ENCODE data around the gene COL5A3.

COL5A3 gene

DNA sequence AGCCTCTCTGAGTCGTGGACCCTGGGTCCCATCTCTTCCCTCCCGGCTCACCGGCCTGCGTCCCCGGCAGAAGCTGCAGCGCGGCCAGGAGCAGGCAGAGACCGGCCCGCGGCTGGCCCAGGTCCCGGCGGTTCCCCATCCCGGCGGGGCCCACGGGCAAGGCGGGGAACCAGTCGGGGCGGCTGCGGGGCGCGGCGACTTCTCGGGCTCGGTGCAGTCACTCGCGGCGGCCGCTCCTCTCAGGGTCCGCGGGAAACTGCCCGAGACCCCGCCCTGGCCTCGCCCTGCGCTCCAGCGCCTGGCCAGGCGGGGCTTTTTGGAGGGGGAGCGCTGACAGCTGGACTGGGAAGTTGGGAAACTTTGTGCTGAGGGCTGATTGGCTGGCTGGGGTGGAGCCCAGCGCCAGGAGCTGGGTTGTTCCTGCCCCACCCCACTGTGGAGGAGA is at the start of gene COL5A3:
TSS of gene COL5A3 (minus strand) at position 258 of the 445 bp plus-strand sequence. CDS start at position 139, 119 bp downstream.
- DNase-seq (ENCODE audit: extremely low spot score), result no peak
- POLR2A ChIA-PET, result no interaction called here
- CTCF ChIA-PET, result interaction anchor here (0.6 to 0.8 kb wide), 2 partner anchors 10 to 17 kb away, joined by 3 read pairs; no protein-coding TSS in a partner anchor
- TF ChIP-seq SP1 (IDR thresholded peaks at IDR 0.05) (no peak), FOXM1 (IDR thresholded peaks at IDR 0.05; ENCODE audit: borderline replicate concordance) (no peak), FOXK2 (IDR thresholded peaks at IDR 0.05) (no peak), NFRKB (IDR thresholded peaks at IDR 0.05) (no peak), SUZ12 (IDR thresholded peaks at IDR 0.05) (no peak), ZNF384 (IDR thresholded peaks at IDR 0.05) (no peak), FOXA1 (IDR thresholded peaks at IDR 0.05) (no peak), TARDBP (IDR thresholded peaks at IDR 0.05) (no peak), CTBP1 (IDR thresholded peaks at IDR 0.05; ENCODE audit: borderline replicate concordance) (no peak), ELF4 (IDR thresholded peaks at IDR 0.05) (no peak), LEF1 (IDR thresholded peaks at IDR 0.05; ENCODE audit: borderline replicate concordance) (no peak), L3MBTL2 (conservative IDR thresholded peaks at IDR 0.05) (no peak), HDGF (IDR thresholded peaks at IDR 0.05; ENCODE audit: borderline replicate concordance) (no peak)

GRCh38 chr19:10052602-10053360 is 42.5 kb upstream of the COL5A3 start:
- POLR2A ChIA-PET, result no interaction called here
- no peak for DNase-seq (ENCODE audit: extremely low spot score)
- CTCF ChIA-PET, result no interaction called here
- TF ChIP-seq ARNT (IDR thresholded peaks at IDR 0.05) (no peak), FOXM1 (IDR thresholded peaks at IDR 0.05; ENCODE audit: borderline replicate concordance) (no peak), L3MBTL2 (conservative IDR thresholded peaks at IDR 0.05) (no peak), CTBP1 (IDR thresholded peaks at IDR 0.05; ENCODE audit: borderline replicate concordance) (no peak), TARDBP (IDR thresholded peaks at IDR 0.05) (no peak), HDGF (IDR thresholded peaks at IDR 0.05; ENCODE audit: borderline replicate concordance) (no peak), FOXA1 (IDR thresholded peaks at IDR 0.05) (no peak), NFRKB (IDR thresholded peaks at IDR 0.05) (no peak)
- TF ChIP-seq, protein P1, sequence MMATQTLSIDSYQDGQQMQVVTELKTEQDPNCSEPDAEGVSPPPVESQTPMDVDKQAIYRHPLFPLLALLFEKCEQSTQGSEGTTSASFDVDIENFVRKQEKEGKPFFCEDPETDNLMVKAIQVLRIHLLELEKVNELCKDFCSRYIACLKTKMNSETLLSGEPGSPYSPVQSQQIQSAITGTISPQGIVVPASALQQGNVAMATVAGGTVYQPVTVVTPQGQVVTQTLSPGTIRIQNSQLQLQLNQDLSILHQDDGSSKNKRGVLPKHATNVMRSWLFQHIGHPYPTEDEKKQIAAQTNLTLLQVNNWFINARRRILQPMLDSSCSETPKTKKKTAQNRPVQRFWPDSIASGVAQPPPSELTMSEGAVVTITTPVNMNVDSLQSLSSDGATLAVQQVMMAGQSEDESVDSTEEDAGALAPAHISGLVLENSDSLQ (IDR thresholded peaks at IDR 0.05), result no peak

GRCh38 chr19:10049626-10050025 is 39.3 kb upstream of the COL5A3 start:
- ChIA-PET POLR2A (no interaction called here), CTCF (no interaction called here)
- TF ChIP-seq CTBP1 (IDR thresholded peaks at IDR 0.05; ENCODE audit: borderline replicate concordance), result no peak
- TF ChIP-seq, protein P1 (IDR thresholded peaks at IDR 0.05), result no peak
- TF ChIP-seq TARDBP (IDR thresholded peaks at IDR 0.05), result no peak
- TF ChIP-seq FOXA1 (IDR thresholded peaks at IDR 0.05), result no peak
- TF ChIP-seq NFRKB (IDR thresholded peaks at IDR 0.05), result no peak
- TF ChIP-seq ELF4 (IDR thresholded peaks at IDR 0.05), result no peak
- no peak for TF ChIP-seq FOXM1 (IDR thresholded peaks at IDR 0.05; ENCODE audit: borderline replicate concordance)
- TF ChIP-seq SUZ12 (IDR thresholded peaks at IDR 0.05), result no peak
- TF ChIP-seq ARNT (IDR thresholded peaks at IDR 0.05), result no peak
- no peak for TF ChIP-seq HDGF (IDR thresholded peaks at IDR 0.05; ENCODE audit: borderline replicate concordance)
- TF ChIP-seq ZNF384 (IDR thresholded peaks at IDR 0.05), result no peak
- no peak for TF ChIP-seq FOXK2 (IDR thresholded peaks at IDR 0.05)
- no peak for TF ChIP-seq SP1 (IDR thresholded peaks at IDR 0.05)
- TF ChIP-seq BHLHE40 (IDR thresholded peaks at IDR 0.05; ENCODE audit: borderline replicate concordance), result no peak
- no peak for DNase-seq (ENCODE audit: extremely low spot score)

GRCh38 chr19:10045371-10045770 is 35.1 kb upstream of the COL5A3 start:
- no peak for DNase-seq (ENCODE audit: extremely low spot score)
- ChIA-PET POLR2A (no interaction called here), CTCF (no interaction called here)
- TF ChIP-seq SUZ12 (IDR thresholded peaks at IDR 0.05), result no peak
- no peak for TF ChIP-seq SP1 (IDR thresholded peaks at IDR 0.05)
- no peak for TF ChIP-seq FOXK2 (IDR thresholded peaks at IDR 0.05)
- no peak for TF ChIP-seq ELF4 (IDR thresholded peaks at IDR 0.05)
- no peak for TF ChIP-seq HDGF (IDR thresholded peaks at IDR 0.05; ENCODE audit: borderline replicate concordance)
- no peak for TF ChIP-seq ARNT (IDR thresholded peaks at IDR 0.05)
- TF ChIP-seq TARDBP (IDR thresholded peaks at IDR 0.05), result no peak
- no peak for TF ChIP-seq CTBP1 (IDR thresholded peaks at IDR 0.05; ENCODE audit: borderline replicate concordance)
- no peak for TF ChIP-seq NFRKB (IDR thresholded peaks at IDR 0.05)
- TF ChIP-seq FOXM1 (IDR thresholded peaks at IDR 0.05; ENCODE audit: borderline replicate concordance), result no peak
- no peak for TF ChIP-seq L3MBTL2 (conservative IDR thresholded peaks at IDR 0.05)
- no peak for TF ChIP-seq ZNF384 (IDR thresholded peaks at IDR 0.05)
- no peak for TF ChIP-seq LEF1 (IDR thresholded peaks at IDR 0.05; ENCODE audit: borderline replicate concordance)
- TF ChIP-seq, protein P1 (IDR thresholded peaks at IDR 0.05), result no peak
- TF ChIP-seq BHLHE40 (IDR thresholded peaks at IDR 0.05; ENCODE audit: borderline replicate concordance), result no peak

GRCh38 chr19:10044390-10044789 is 34.1 kb upstream of the COL5A3 start:
- peak; percentile 57 for DNase-seq (ENCODE audit: extremely low spot score)
- ChIA-PET POLR2A (no interaction called here), CTCF (no interaction called here)
- TF ChIP-seq CTBP1 (IDR thresholded peaks at IDR 0.05; ENCODE audit: borderline replicate concordance), result no peak
- TF ChIP-seq FOXA1 (IDR thresholded peaks at IDR 0.05), result no peak
- TF ChIP-seq HDGF (IDR thresholded peaks at IDR 0.05; ENCODE audit: borderline replicate concordance), result no peak
- no peak for TF ChIP-seq NFRKB (IDR thresholded peaks at IDR 0.05)
- TF ChIP-seq, protein P1 (IDR thresholded peaks at IDR 0.05), result no peak
- TF ChIP-seq SUZ12 (IDR thresholded peaks at IDR 0.05), result no peak
- TF ChIP-seq ARNT (IDR thresholded peaks at IDR 0.05), result no peak
- TF ChIP-seq LEF1 (IDR thresholded peaks at IDR 0.05; ENCODE audit: borderline replicate concordance), result no peak
- TF ChIP-seq FOXM1 (IDR thresholded peaks at IDR 0.05; ENCODE audit: borderline replicate concordance), result no peak
- TF ChIP-seq TARDBP (IDR thresholded peaks at IDR 0.05), result no peak
- no peak for TF ChIP-seq L3MBTL2 (conservative IDR thresholded peaks at IDR 0.05)
- no peak for TF ChIP-seq ELF4 (IDR thresholded peaks at IDR 0.05)
- TF ChIP-seq SP1 (IDR thresholded peaks at IDR 0.05), result no peak
- TF ChIP-seq FOXK2 (IDR thresholded peaks at IDR 0.05), result no peak
- no peak for TF ChIP-seq BHLHE40 (IDR thresholded peaks at IDR 0.05; ENCODE audit: borderline replicate concordance)
- TF ChIP-seq ZNF384 (IDR thresholded peaks at IDR 0.05), result no peak
